ENCODE measurements around the gene MRPS27. TPM values are rescaled to one million over a fixed set of nuclear protein-coding genes. Genes with fewer than 3 reads are reported as not detected.
"Not testable (repeated sequence)": the region's sequence is repeated elsewhere in the genome, so short reads cannot be mapped to it uniquely, and the experiment has no call there.

The MRPS27 gene
- total RNA-seq, 2 donors from 2014 or later, result 40.1 to 59.0 TPM

GRCh38 chr5:72298711-72299110 is 21.3 kb downstream of the MRPS27 start:
- no peak for TF ChIP-seq CTCF (IDR thresholded peaks at IDR 0.05)
- Histone ChIP-seq H3K4me1 (peaks cover 0 to 9% of the 10 kb centered on the region in 2 donors), H3K27ac (no peak overlapping the region), H3K4me3 (no peak overlapping the region), H3K9me3 (no peaks in the 10 kb centered on the region), H3K27me3 (no peaks in the 10 kb centered on the region), H3K36me3 (no peaks in the 10 kb centered on the region)
- no peak for DNase-seq (ENCODE audit: low spot score)

- not testable (repeated sequence) for H3K27me3 ChIP-seq; DNase-seq (ENCODE audit: low spot score); H3K36me3 ChIP-seq; H3K27ac ChIP-seq; H3K4me1 ChIP-seq; H3K4me3 ChIP-seq; H3K9me3 ChIP-seq
These were observed 21.9 kb downstream of the MRPS27 start for GRCh38 chr5:72298136-72298535.

- no peak for DNase-seq (ENCODE audit: low spot score)
- no peaks in the 10 kb centered on the region for H3K9me3 ChIP-seq
- H3K4me3 ChIP-seq, result no peak overlapping the region
- H3K36me3 ChIP-seq, result no peaks in the 10 kb centered on the region
- H3K27me3 ChIP-seq, result no peaks in the 10 kb centered on the region
- peaks cover 0 to 5% of the 10 kb centered on the region in 2 donors for H3K4me1 ChIP-seq
- no peak overlapping the region for H3K27ac ChIP-seq
- no peak for TF ChIP-seq CTCF (IDR thresholded peaks at IDR 0.05)
These were observed 23.8 kb downstream of the MRPS27 start for GRCh38 chr5:72296256-72296655.

GRCh38 chr5:72295539-72295938 is 24.5 kb downstream of the MRPS27 start:
- no peaks in the 10 kb centered on the region for H3K36me3 ChIP-seq
- H3K4me1 ChIP-seq, result no peaks in the 10 kb centered on the region
- H3K27ac ChIP-seq, result no peak overlapping the region
- H3K9me3 ChIP-seq, result no peaks in the 10 kb centered on the region
- TF ChIP-seq CTCF (IDR thresholded peaks at IDR 0.05), result no peak
- no peak overlapping the region for H3K4me3 ChIP-seq
- DNase-seq (ENCODE audit: low spot score), result no peak
- H3K27me3 ChIP-seq, result no peaks in the 10 kb centered on the region

GRCh38 chr5:72294473-72294872 is 25.6 kb downstream of the MRPS27 start:
- Histone ChIP-seq H3K27me3 (no peaks in the 10 kb centered on the region), H3K4me1 (no peaks in the 10 kb centered on the region), H3K36me3 (no peaks in the 10 kb centered on the region), H3K27ac (no peak overlapping the region), H3K9me3 (no peaks in the 10 kb centered on the region), H3K4me3 (no peak overlapping the region)
- no peak for DNase-seq (ENCODE audit: low spot score)
- no peak for TF ChIP-seq CTCF (IDR thresholded peaks at IDR 0.05)

GRCh38 chr5:72293495-72294055 is 26.5 kb downstream of the MRPS27 start:
- H3K27me3 ChIP-seq, result no peaks in the 10 kb centered on the region
- no peak overlapping the region for H3K4me3 ChIP-seq
- H3K9me3 ChIP-seq, result no peaks in the 10 kb centered on the region
- no peaks in the 10 kb centered on the region for H3K36me3 ChIP-seq
- no peak for TF ChIP-seq CTCF (IDR thresholded peaks at IDR 0.05)
- H3K27ac ChIP-seq, result no peak overlapping the region
- peaks cover 0 to 6% of the 10 kb centered on the region in 2 donors for H3K4me1 ChIP-seq
- DNase-seq (ENCODE audit: low spot score), result no peak

Measured in right atrium auricular region (tissue), 2 donors.